A673 (cell line): Measurements from ENCODE around the gene MSI2.

ENCODE experiments used
- EZH2 ChIP-seq: fragments of 200-600 bp; sonication (generic); IDR thresholded peaks from 2 replicates; pipeline ENCODE4 v1.6.1; 2017; ENCODE audit warnings: borderline replicate concordance, low read depth, mild to moderate bottlenecking, mixed read lengths, antibody characterized with exemption, low read length; ENCODE audit not compliant: poor library complexity, severe bottlenecking
- TF ChIP-seq, protein P1 (sequence below): fragments of 300-800, 200-600 bp; sonication (generic); conservative IDR thresholded peaks from 2 replicates; pipeline ENCODE4 v1.5.1; 2017; ENCODE audit warnings: low read depth, mild to moderate bottlenecking, antibody characterized with exemption, low read length, moderate library complexity, mixed read lengths

DNA sequence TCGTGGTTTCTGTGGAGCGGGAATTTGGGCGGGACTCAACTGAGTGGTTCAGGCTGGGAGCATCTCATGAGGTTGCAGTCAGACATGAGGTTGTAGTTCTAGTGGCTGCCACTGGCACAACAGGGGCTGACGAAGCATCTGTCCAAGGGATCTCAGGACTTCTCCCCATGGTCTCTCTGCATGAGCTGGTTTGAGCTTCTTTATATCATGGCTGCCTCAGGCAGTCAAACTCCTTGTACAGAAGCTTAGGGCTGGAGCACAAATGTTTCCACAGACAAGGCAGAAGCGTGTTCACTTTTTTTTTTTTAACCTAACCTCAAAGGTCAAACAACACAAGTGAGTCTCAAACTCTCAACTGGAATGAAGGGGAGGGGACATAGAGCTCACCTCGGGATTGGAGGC is 243.3 kb downstream of the MSI2 start:
- TF ChIP-seq, protein P1, sequence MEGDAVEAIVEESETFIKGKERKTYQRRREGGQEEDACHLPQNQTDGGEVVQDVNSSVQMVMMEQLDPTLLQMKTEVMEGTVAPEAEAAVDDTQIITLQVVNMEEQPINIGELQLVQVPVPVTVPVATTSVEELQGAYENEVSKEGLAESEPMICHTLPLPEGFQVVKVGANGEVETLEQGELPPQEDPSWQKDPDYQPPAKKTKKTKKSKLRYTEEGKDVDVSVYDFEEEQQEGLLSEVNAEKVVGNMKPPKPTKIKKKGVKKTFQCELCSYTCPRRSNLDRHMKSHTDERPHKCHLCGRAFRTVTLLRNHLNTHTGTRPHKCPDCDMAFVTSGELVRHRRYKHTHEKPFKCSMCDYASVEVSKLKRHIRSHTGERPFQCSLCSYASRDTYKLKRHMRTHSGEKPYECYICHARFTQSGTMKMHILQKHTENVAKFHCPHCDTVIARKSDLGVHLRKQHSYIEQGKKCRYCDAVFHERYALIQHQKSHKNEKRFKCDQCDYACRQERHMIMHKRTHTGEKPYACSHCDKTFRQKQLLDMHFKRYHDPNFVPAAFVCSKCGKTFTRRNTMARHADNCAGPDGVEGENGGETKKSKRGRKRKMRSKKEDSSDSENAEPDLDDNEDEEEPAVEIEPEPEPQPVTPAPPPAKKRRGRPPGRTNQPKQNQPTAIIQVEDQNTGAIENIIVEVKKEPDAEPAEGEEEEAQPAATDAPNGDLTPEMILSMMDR, result no peak
- TF ChIP-seq EZH2, result no peak
